Naive B cell (primary cell): ENCODE data around the gene PRKG1. TPM values are rescaled to one million over a fixed set of nuclear protein-coding genes. Genes with fewer than 3 reads are reported as not detected.
A peak's percentile ranks its signal among the peaks of the same experiment; 100 is the strongest.

ENCODE experiments used
- ATAC-seq, 2 donors: fragments of 150-1000 bp; cut with Tn5 transposase; 2 replicates each; pipeline ENCODE4 v1.10.0; 2021; ENCODE audit warnings: low read depth in 2 of 2, mild to moderate bottlenecking in 2 of 2, moderate library complexity in 2 of 2
- DNase-seq: peaks from one replicate; pipeline ENCODE4 v3.0.0; 2022
- H3K27ac Mint-ChIP-seq, 6 donors: one replicate each; pipeline ENCODE4 v1.8.0; 2020 to 2022; ENCODE audit warnings: mild to moderate bottlenecking in 6 of 6, mixed read lengths in 6 of 6, moderate library complexity in 5 of 6, inconsistent platforms in 2 of 6
- H3K27me3 Mint-ChIP-seq, 3 donors: one replicate each; pipeline ENCODE4 v1.8.0; 2021 to 2022; ENCODE audit warnings: mixed read lengths in 3 of 3, mild to moderate bottlenecking in 1 of 3
- H3K36me3 Mint-ChIP-seq, 2 donors: one replicate each; pipeline ENCODE4 v1.8.0; 2020 to 2022; ENCODE audit warnings: mixed read lengths in 2 of 2, inconsistent platforms in 1 of 2, mild to moderate bottlenecking in 1 of 2
- H3K4me1 Mint-ChIP-seq, 3 donors: one replicate each; pipeline ENCODE4 v1.8.0; 2020 to 2022; ENCODE audit warnings: mixed read lengths in 3 of 3, inconsistent platforms in 1 of 3, mild to moderate bottlenecking in 1 of 3, moderate library complexity in 1 of 3
- H3K4me3 Mint-ChIP-seq, 8 donors: one replicate each; pipeline ENCODE4 v1.8.0; 2020 to 2022; ENCODE audit warnings: mild to moderate bottlenecking in 8 of 8, mixed read lengths in 8 of 8, moderate library complexity in 8 of 8, inconsistent platforms in 2 of 8
- H3K9me3 Mint-ChIP-seq, 7 donors: one replicate each; pipeline ENCODE4 v1.8.0; 2020 to 2022; ENCODE audit warnings: mixed read lengths in 7 of 7, mild to moderate bottlenecking in 5 of 7, inconsistent platforms in 2 of 7, moderate library complexity in 1 of 7
- polyA plus RNA-seq, 6 donors: library from polyadenylated mRNA; unstranded; fragments of 300-500 nt; fragmentation: Illumina TruSeq; gene quantifications; one replicate each; pipeline ENCODE4 v1.2.3, GENCODE V29; 2021; ENCODE audit warnings: low read depth in 6 of 6

PRKG1 gene
- polyA plus RNA-seq, 6 donors from 2014 or later = 0.21 TPM; not detected in 5

- H3K36me3 Mint-ChIP-seq = no peaks in the 10 kb centered on the region
- ATAC-seq = no peak
Observed at GRCh38 chr10:52092390-52092789, 1018.1 kb downstream of the PRKG1 start.

GRCh38 chr10:52098130-52098529 is 1023.8 kb downstream of the PRKG1 start:
- Mint-ChIP-seq H3K27me3 (no peaks in the 10 kb centered on the region), H3K36me3 (no peaks in the 10 kb centered on the region), H3K27ac (no peak overlapping the region), H3K4me3 (no peak overlapping the region), H3K4me1 (no peaks in the 10 kb centered on the region), H3K9me3 (no peaks in the 10 kb centered on the region)
- DNase-seq (no peak), ATAC-seq (no peak)

More at GRCh38 chr10:52092390-52092789, 1018.1 kb downstream of the PRKG1 start:
- Mint-ChIP-seq H3K27me3 (peaks cover 0 to 6% (median 0%) of the 10 kb centered on the region in 3 donors), H3K27ac (no peak overlapping the region), H3K9me3 (no peaks in the 10 kb centered on the region), H3K4me3 (no peak overlapping the region), H3K4me1 (no peaks in the 10 kb centered on the region)
- no peak for DNase-seq

- H3K27me3 Mint-ChIP-seq = no peaks in the 10 kb centered on the region
- no peak for DNase-seq
- no peak overlapping the region for H3K27ac Mint-ChIP-seq
- H3K9me3 Mint-ChIP-seq = no peaks in the 10 kb centered on the region
- H3K4me3 Mint-ChIP-seq = no peak overlapping the region
- no peak for ATAC-seq
- H3K36me3 Mint-ChIP-seq = no peaks in the 10 kb centered on the region
- no peaks in the 10 kb centered on the region for H3K4me1 Mint-ChIP-seq
Observed at GRCh38 chr10:52099026-52099600, 1024.8 kb downstream of the PRKG1 start.

GRCh38 chr10:52100011-52100547 is 1025.8 kb downstream of the PRKG1 start:
- Mint-ChIP-seq H3K27me3 (no peaks in the 10 kb centered on the region), H3K4me1 (no peaks in the 10 kb centered on the region), H3K36me3 (no peaks in the 10 kb centered on the region), H3K27ac (no peak overlapping the region), H3K4me3 (no peak overlapping the region), H3K9me3 (no peaks in the 10 kb centered on the region)
- ATAC-seq (no peak), DNase-seq (no peak)

GRCh38 chr10:52105301-52105700 is 1031.0 kb downstream of the PRKG1 start:
- Mint-ChIP-seq H3K36me3 (no peaks in the 10 kb centered on the region), H3K27me3 (no peaks in the 10 kb centered on the region), H3K4me3 (no peak overlapping the region), H3K4me1 (no peaks in the 10 kb centered on the region), H3K9me3 (peaks cover 0 to under 1% (median 0%) of the 10 kb centered on the region in 7 donors), H3K27ac (no peak overlapping the region)
- ATAC-seq = no peak
- no peak for DNase-seq

DNA sequence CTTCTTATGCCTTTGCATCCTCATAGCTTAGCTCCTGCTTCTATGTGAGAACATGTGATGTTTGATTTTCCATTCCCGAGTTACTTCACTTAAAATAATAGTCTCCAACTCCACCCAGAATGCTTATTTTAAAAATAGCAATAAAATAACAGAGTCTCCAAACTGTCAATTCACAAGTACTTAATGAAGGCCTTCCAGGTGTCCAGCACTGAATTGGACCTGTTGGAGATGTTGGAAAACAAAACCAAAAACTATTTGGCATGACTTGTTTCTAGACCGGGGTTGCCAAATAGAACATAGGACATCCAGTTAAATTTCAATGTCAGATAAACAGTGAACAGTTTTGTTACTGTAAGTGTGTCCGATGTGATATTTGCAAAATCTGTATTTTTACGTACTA is 1031.7 kb downstream of the PRKG1 start:
- Mint-ChIP-seq H3K4me3 (no peak overlapping the region), H3K27me3 (no peaks in the 10 kb centered on the region), H3K36me3 (no peaks in the 10 kb centered on the region)

DNA sequence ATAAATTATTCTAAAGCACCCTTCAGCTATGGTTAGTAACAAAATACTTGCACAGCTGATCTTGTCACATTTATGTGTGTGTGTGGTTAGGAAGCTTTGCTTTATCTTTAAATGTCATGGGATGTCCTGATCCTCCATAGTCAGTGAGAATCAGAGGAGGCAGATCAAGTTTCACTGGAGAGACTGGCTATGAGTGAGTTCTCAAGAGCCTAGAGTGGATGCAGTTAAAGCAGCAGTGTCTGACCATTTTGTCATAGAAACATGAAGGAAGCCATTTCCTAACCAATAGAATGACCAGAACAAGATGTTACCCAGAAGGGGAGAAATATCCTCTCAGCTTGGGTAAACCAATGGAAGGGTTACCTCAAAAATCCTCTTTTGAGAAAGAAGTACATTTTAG is 1032.6 kb downstream of the PRKG1 start:
- Mint-ChIP-seq H3K27me3 (no peaks in the 10 kb centered on the region), H3K27ac (no peak overlapping the region), H3K9me3 (peaks cover 0 to 2% (median 0%) of the 10 kb centered on the region in 7 donors), H3K4me3 (no peak overlapping the region), H3K36me3 (no peaks in the 10 kb centered on the region), H3K4me1 (no peaks in the 10 kb centered on the region)
- ATAC-seq = no peak
- no peak for DNase-seq

More for the DNA sequence above, 1031.7 kb downstream of the PRKG1 start:
- Mint-ChIP-seq H3K27ac (no peak overlapping the region), H3K4me1 (no peaks in the 10 kb centered on the region), H3K9me3 (peaks cover 0 to 2% (median 0%) of the 10 kb centered on the region in 7 donors)
- ATAC-seq = no peak
- DNase-seq = no peak

DNA sequence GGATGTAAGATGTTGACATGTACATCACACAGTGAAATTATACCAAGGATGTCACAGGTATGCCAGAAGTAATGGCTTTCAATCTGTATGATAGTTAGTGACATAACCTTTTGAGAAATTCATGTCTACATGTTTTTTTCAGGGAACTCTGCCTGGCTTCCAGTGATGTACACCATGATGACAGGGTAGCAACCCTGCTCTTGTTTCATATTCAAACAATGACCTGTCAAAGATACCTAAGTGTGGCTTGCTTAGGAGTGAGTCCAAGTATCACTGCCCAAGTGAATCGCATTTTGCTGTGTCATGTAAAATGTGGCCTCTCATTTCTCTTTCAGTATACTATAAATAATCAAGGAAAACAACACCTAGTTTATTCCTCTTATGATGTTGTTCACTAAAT is 1033.9 kb downstream of the PRKG1 start:
- Mint-ChIP-seq H3K36me3 (no peaks in the 10 kb centered on the region), H3K27me3 (no peaks in the 10 kb centered on the region), H3K27ac (no peak overlapping the region), H3K4me1 (no peaks in the 10 kb centered on the region), H3K9me3 (peaks cover 0 to 2% (median 0%) of the 10 kb centered on the region in 7 donors), H3K4me3 (no peak overlapping the region)
- no peak for ATAC-seq
- DNase-seq = no peak

- Mint-ChIP-seq H3K4me3 (no peak overlapping the region), H3K27me3 (no peaks in the 10 kb centered on the region), H3K36me3 (no peaks in the 10 kb centered on the region)
Observed at GRCh38 chr10:52110576-52110975, 1036.3 kb downstream of the PRKG1 start.

DNA sequence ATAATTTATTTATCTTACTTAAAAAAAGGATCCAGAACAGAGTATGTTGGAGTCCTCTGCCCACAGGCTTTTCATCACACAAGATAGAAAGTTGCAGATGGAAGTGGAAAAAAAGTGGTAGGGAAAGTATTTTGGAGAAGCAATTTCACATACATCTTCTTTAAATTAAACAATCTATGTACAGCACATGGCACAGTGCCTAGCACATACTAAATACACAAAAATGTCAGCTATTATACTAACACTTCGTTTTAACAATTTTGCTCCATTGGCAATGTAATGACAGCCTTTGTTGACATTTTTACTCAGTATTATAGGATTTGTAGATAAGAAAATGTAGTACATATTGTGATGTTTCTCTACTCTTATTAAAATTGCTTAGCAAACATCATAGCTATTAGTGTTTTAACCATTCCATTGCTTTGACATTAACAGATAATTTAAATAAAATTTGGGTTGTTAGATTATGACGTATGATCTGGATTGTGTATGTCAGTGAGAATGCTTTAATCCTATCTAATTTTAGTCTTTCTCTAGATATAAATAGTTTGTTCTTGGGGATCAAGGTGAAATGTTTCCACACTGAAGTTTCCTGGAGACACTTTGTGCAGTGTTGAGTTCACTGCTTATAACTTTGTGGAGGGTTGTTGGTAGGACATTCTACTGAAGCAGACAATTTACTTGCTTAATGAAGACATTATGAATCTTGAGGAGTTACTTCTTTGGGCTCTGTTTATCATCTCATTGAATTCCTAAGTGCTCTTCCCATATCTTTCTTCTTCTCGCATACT is 1037.0 kb downstream of the PRKG1 start:
- peaks cover 0 to 7% (median 0%) of the 10 kb centered on the region in 7 donors for H3K9me3 Mint-ChIP-seq
- no peak for ATAC-seq
- H3K4me1 Mint-ChIP-seq = no peaks in the 10 kb centered on the region
- DNase-seq = no peak
- H3K4me3 Mint-ChIP-seq = no peak overlapping the region
- no peak overlapping the region for H3K27ac Mint-ChIP-seq
- no peaks in the 10 kb centered on the region for H3K36me3 Mint-ChIP-seq
- no peaks in the 10 kb centered on the region for H3K27me3 Mint-ChIP-seq

More at GRCh38 chr10:52110576-52110975, 1036.3 kb downstream of the PRKG1 start:
- no peak for DNase-seq
- no peak for ATAC-seq
- H3K4me1 Mint-ChIP-seq = no peaks in the 10 kb centered on the region
- peak overlapping the region in 1 of 6 donors; percentile 1 for H3K27ac Mint-ChIP-seq
- peaks cover 0 to 3% (median 0%) of the 10 kb centered on the region in 7 donors for H3K9me3 Mint-ChIP-seq

DNA sequence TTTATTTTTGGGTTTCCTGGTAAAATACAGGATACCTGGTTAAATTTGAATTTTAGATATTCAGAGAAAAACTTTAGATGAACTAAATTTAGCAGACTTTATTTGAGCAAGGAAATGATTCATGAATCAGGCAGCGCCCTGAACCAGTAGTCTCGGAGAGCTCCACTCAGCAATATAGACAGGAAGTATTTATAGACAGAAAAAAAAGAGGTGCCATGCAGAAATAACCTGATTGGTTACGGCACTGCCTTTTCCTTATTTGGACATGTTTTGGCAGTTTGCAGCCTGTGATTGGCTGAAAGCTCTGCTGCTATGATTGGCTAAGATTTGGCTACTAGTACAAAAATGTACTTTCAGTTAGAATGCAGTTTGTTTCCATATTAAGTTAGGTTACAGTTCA is 1041.5 kb downstream of the PRKG1 start:
- ATAC-seq (no peak), DNase-seq (no peak)
- H3K4me3 Mint-ChIP-seq = no peak overlapping the region
- H3K27me3 Mint-ChIP-seq = peaks cover 0 to 10% (median 9%) of the 10 kb centered on the region in 3 donors
- H3K4me1 Mint-ChIP-seq = no peaks in the 10 kb centered on the region
- H3K9me3 Mint-ChIP-seq = peaks cover 0 to 12% (median 0%) of the 10 kb centered on the region in 7 donors
- no peak overlapping the region for H3K27ac Mint-ChIP-seq
- H3K36me3 Mint-ChIP-seq = no peaks in the 10 kb centered on the region

- H3K27me3 Mint-ChIP-seq = peaks cover 0 to 10% (median 9%) of the 10 kb centered on the region in 3 donors
- DNase-seq (no peak), ATAC-seq (no peak)
- H3K9me3 Mint-ChIP-seq = peaks cover 0 to 12% (median 0%) of the 10 kb centered on the region in 7 donors
- H3K4me1 Mint-ChIP-seq = no peaks in the 10 kb centered on the region
- no peak overlapping the region for H3K4me3 Mint-ChIP-seq
- no peaks in the 10 kb centered on the region for H3K36me3 Mint-ChIP-seq
- H3K27ac Mint-ChIP-seq = no peak overlapping the region
Observed at GRCh38 chr10:52119507-52119906, 1045.2 kb downstream of the PRKG1 start.

DNA sequence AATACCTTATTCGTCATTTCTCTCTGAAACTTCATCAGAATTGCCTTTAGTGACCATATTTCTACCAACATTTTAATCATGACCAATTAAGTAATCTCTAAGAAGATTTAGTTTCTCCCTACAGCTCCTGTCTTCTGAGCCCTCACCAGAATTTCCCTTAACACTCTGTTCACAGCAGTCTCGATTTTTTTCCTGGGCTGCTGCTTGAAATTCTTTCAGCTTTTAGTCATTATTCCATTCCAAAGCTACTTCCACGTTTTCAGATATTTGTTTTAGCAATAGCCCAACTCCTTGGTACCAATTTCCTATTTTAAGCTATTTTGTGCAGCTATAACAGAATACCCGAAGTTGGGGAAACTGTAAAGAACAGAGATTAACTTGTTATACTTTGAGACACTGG is 1047.4 kb downstream of the PRKG1 start:
- no peak overlapping the region for H3K27ac Mint-ChIP-seq
- DNase-seq (no peak), ATAC-seq (no peak)
- H3K4me3 Mint-ChIP-seq = no peak overlapping the region
- no peaks in the 10 kb centered on the region for H3K4me1 Mint-ChIP-seq
- H3K36me3 Mint-ChIP-seq = no peaks in the 10 kb centered on the region
- H3K27me3 Mint-ChIP-seq = peaks cover 0 to 15% (median 10%) of the 10 kb centered on the region in 3 donors
- peaks cover 0 to 5% (median 0%) of the 10 kb centered on the region in 7 donors for H3K9me3 Mint-ChIP-seq
